K562 (cell line): ENCODE measurements around the gene GNS.

Experiments
- BRF2 ChIP-seq: IDR thresholded peaks from 3 replicates; pipeline ENCODE4 v1.6.1; 2011; ENCODE audit warnings: borderline replicate concordance, mild to moderate bottlenecking; ENCODE audit not compliant: insufficient read length, insufficient read depth
- C11orf30 ChIP-seq: fragments of 450-650 bp; IDR thresholded peaks from 2 replicates; pipeline ENCODE4 v1.6.1; 2016; ENCODE audit warnings: low read depth, mild to moderate bottlenecking
- CTCF ChIP-seq, 3 experiments: IDR thresholded peaks in 2 of 3; conservative IDR thresholded peaks in 1 of 3; 2 replicates each; pipeline ENCODE4 v1.5.1; 2011 to 2012; ENCODE audit warnings: low read length in 3 of 3, mild to moderate bottlenecking in 3 of 3, control low read depth in 2 of 3, improper control_type of control experiment in 1 of 3, inconsistent platforms in 1 of 3, low read depth in 1 of 3, mixed read lengths in 1 of 3, moderate library complexity in 1 of 3; ENCODE audit not compliant: insufficient read depth in 2 of 3
- CUX1 ChIP-seq: fragments of 200-800 bp; sonication (Bioruptor generic); IDR thresholded peaks from 2 replicates; pipeline ENCODE4 v1.6.1; 2016; ENCODE audit warnings: missing genetic modification characterization, missing compliant biosample characterization
- POLR2A ChIP-seq: fragments of 450-650 bp; conservative IDR thresholded peaks from 2 replicates; pipeline ENCODE4 v1.6.1; 2016
- RAD21 ChIP-seq, 2 experiments: fragments of 250-450 bp in 1 of 2; fragments of 450-650 bp in 1 of 2; sonication (Bioruptor Pico) in 1 of 2; formaldehyde crosslinking in 1 of 2; IDR thresholded peaks in 1 of 2; conservative IDR thresholded peaks in 1 of 2; 2 replicates each; pipeline versions ENCODE4 v1.4.0 to v1.8.0; 2020 to 2022; ENCODE audit warnings: mild to moderate bottlenecking in 2 of 2, moderate library complexity in 1 of 2
- SFPQ ChIP-seq: fragments of 200-400 bp; formaldehyde crosslinking; IDR thresholded peaks from 2 replicates; pipeline ENCODE4 v1.6.1; 2017; ENCODE audit warnings: mild to moderate bottlenecking, low read depth, low read length, moderate library complexity
- TAF1 ChIP-seq: IDR thresholded peaks from 2 replicates; pipeline ENCODE4 v1.6.1; 2011; ENCODE audit warnings: mild to moderate bottlenecking, low read length, moderate library complexity; ENCODE audit not compliant: insufficient read depth, control insufficient read depth, severe bottlenecking; ENCODE audit errors: extremely low read depth
- ZNF263 ChIP-seq: sonication (generic); formaldehyde crosslinking; IDR thresholded peaks from 2 replicates; pipeline ENCODE4 v1.8.0; 2022; ENCODE audit warnings: mild to moderate bottlenecking, missing genetic modification reagents, borderline replicate concordance
- ZNF395 ChIP-seq: fragments of 200-800 bp; sonication (Bioruptor generic); IDR thresholded peaks from 2 replicates; pipeline ENCODE4 v1.6.1; 2017; ENCODE audit warnings: missing genetic modification characterization, missing compliant biosample characterization
- ZNF589 ChIP-seq: fragments of 200-800 bp; sonication (Bioruptor generic); IDR thresholded peaks from 2 replicates; pipeline ENCODE4 v1.6.1; 2016; ENCODE audit warnings: low read depth, missing genetic modification characterization, missing compliant biosample characterization

GRCh38 chr12:64701283-64701682 lies 57.9 kb downstream of the GNS start:
- TF ChIP-seq RAD21 (CRISPR knock-in tag; conservative IDR thresholded peaks at IDR 0.05 in 1 of 2, IDR thresholded peaks at IDR 0.05 in 1 of 2) (no peak), CTCF (IDR thresholded peaks at IDR 0.05 in 2 of 3, conservative IDR thresholded peaks at IDR 0.05 in 1 of 3; ENCODE audit: insufficient read depth in 2 of 3, low read depth in 1 of 3, low read length in 3 of 3) (no peak), TAF1 (no peak), ZNF589 (CRISPR knock-in tag) (no peak), BRF2 (no peak), POLR2A (no peak), C11orf30 (no peak), CUX1 (CRISPR knock-in tag) (no peak), ZNF395 (CRISPR knock-in tag) (no peak), ZNF263 (CRISPR knock-in tag) (no peak), SFPQ (no peak)
